Activated T-cell treated with anti-CD3 and anti-CD28 coated beads, Interleukin-2, amount 50 U/mL, for 72 hours (primary cell): Measurements from ENCODE around the gene WNT2B. TPM values are rescaled to one million over a fixed set of nuclear protein-coding genes. Genes with fewer than 3 reads are reported as not detected.

Experiments used
- ATAC-seq, 2 donors: fragments of 150-1000 bp; cut with Tn5 transposase; replicated peaks in 1 of 2; 2 replicates each; pipeline ENCODE4 v1.10.0; 2021; ENCODE audit warnings: moderate library complexity in 2 of 2, mild to moderate bottlenecking in 1 of 2
- DNase-seq, 2 donors: peaks; one replicate each; pipeline ENCODE4 v3.0.0; 2021 to 2022; ENCODE audit warnings: mixed read lengths in 1 of 2
- H3K27ac Mint-ChIP-seq: one replicate; pipeline ENCODE4 v1.8.0; 2022; ENCODE audit warnings: mild to moderate bottlenecking, moderate library complexity, mixed read lengths
- H3K27me3 Mint-ChIP-seq: one replicate; pipeline ENCODE4 v1.8.0; 2022; ENCODE audit warnings: low read depth, mixed read lengths
- H3K36me3 Mint-ChIP-seq, 2 donors: one replicate each; pipeline ENCODE4 v1.8.0; 2022; ENCODE audit warnings: mixed read lengths in 2 of 2, mild to moderate bottlenecking in 1 of 2; ENCODE audit not compliant: insufficient read depth in 2 of 2
- H3K4me1 Mint-ChIP-seq: one replicate; pipeline ENCODE4 v1.8.0; 2022; ENCODE audit warnings: low read depth, mixed read lengths
- H3K4me3 Mint-ChIP-seq, 2 donors: one replicate each; pipeline ENCODE4 v1.8.0; 2022; ENCODE audit warnings: mild to moderate bottlenecking in 2 of 2, mixed read lengths in 2 of 2, moderate library complexity in 2 of 2
- H3K9me3 Mint-ChIP-seq, 2 donors: one replicate each; pipeline ENCODE4 v1.8.0; 2022; ENCODE audit warnings: mixed read lengths in 2 of 2
- total RNA-seq, 2 donors: library from RNA; stranded (reverse); gene quantifications; one replicate each; pipeline ENCODE4 v1.2.3, GENCODE V29; 2022

Gene WNT2B
- total RNA-seq, 2 donors from 2014 or later = 0.29 to 0.53 TPM

DNA sequence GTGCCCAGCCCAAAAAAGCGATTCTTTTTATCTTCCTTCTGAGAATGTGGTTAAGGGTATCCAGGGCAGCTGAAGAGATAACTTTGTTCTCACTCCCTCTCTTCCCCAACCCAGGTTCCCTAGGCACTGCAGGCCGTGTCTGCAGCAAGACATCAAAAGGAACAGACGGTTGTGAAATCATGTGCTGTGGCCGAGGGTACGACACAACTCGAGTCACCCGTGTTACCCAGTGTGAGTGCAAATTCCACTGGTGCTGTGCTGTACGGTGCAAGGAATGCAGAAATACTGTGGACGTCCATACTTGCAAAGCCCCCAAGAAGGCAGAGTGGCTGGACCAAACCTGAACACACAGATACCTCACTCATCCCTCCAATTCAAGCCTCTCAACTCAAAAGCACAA lies 11.4 kb downstream of the WNT2B start:
- Mint-ChIP-seq H3K4me3 (no peak overlapping the region), H3K4me1 (no peaks in the 10 kb centered on the region), H3K9me3 (no peaks in the 10 kb centered on the region), H3K36me3 (no peaks in the 10 kb centered on the region), H3K27me3 (no peaks in the 10 kb centered on the region), H3K27ac (no peak overlapping the region)
- no peak for ATAC-seq
- no peak for DNase-seq

GRCh38 chr1:112522621-112523020 lies 13.9 kb downstream of the WNT2B start:
- ATAC-seq = no peak
- H3K36me3 Mint-ChIP-seq = no peaks in the 10 kb centered on the region
- no peaks in the 10 kb centered on the region for H3K4me1 Mint-ChIP-seq
- DNase-seq = no peak
- no peak overlapping the region for H3K4me3 Mint-ChIP-seq
- H3K27ac Mint-ChIP-seq = no peak overlapping the region
- no peaks in the 10 kb centered on the region for H3K9me3 Mint-ChIP-seq
- H3K27me3 Mint-ChIP-seq = no peaks in the 10 kb centered on the region

DNA sequence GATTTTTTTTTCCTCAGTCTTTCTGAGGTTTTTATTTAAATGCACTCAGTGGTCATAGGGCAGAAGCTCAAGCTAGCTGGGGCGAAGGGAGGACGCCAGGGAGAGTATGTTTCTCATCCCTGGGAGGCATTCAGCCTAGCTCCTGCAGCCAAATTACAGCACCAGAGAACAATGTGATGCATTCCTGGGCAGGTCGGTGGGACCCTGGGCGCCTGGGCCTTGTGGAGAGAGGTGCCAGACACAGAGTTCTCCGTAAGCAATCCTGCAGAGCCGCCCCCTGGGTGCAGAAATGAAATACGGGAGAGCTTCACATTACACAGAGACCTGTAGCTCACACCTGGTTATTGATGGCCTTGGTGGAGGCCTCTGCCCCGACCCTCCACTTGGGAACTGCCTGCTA lies 15.5 kb downstream of the WNT2B start:
- no peaks in the 10 kb centered on the region for H3K9me3 Mint-ChIP-seq
- ATAC-seq = no peak
- H3K4me1 Mint-ChIP-seq = no peaks in the 10 kb centered on the region
- no peaks in the 10 kb centered on the region for H3K36me3 Mint-ChIP-seq
- DNase-seq = no peak
- H3K27me3 Mint-ChIP-seq = no peaks in the 10 kb centered on the region
- H3K27ac Mint-ChIP-seq = no peak overlapping the region
- H3K4me3 Mint-ChIP-seq = no peak overlapping the region

DNA sequence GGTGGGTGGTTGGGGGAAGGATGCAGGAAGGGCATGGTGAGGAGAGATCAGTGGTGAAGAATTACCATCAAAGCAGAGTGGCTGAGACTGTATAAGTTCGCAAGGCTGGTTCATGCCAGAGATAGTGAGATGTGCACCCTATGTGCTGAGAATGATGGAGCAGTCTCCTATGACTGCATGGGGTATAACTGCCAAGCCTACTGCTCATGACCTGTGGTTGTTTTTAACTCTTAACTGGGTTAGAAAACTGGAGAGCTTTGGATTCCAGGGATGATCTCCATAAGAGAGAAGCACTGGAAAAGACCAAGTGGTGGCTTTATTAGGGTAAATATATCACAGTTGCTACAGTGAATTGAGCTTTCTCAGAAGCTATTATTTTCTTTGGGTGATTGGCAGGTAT lies 16.2 kb downstream of the WNT2B start:
- DNase-seq (no peak), ATAC-seq (no peak)
- Mint-ChIP-seq H3K4me1 (no peaks in the 10 kb centered on the region), H3K9me3 (no peaks in the 10 kb centered on the region), H3K27ac (no peak overlapping the region), H3K27me3 (no peaks in the 10 kb centered on the region), H3K36me3 (no peaks in the 10 kb centered on the region), H3K4me3 (no peak overlapping the region)

GRCh38 chr1:112527266-112528010 lies 18.7 kb downstream of the WNT2B start:
- H3K9me3 Mint-ChIP-seq = no peaks in the 10 kb centered on the region

GRCh38 chr1:112528076-112528475 lies 19.3 kb downstream of the WNT2B start:
- ATAC-seq (no peak), DNase-seq (no peak)
- Mint-ChIP-seq H3K27me3 (no peaks in the 10 kb centered on the region), H3K4me3 (no peak overlapping the region), H3K4me1 (no peaks in the 10 kb centered on the region), H3K27ac (no peak overlapping the region), H3K36me3 (no peaks in the 10 kb centered on the region), H3K9me3 (no peaks in the 10 kb centered on the region)

More at GRCh38 chr1:112527266-112528010, 18.7 kb downstream of the WNT2B start:
- Mint-ChIP-seq H3K4me1 (no peaks in the 10 kb centered on the region), H3K27me3 (no peaks in the 10 kb centered on the region), H3K36me3 (no peaks in the 10 kb centered on the region), H3K4me3 (no peak overlapping the region), H3K27ac (no peak overlapping the region)
- no peak for ATAC-seq
- no peak for DNase-seq

GRCh38 chr1:112529301-112529700 lies 20.5 kb downstream of the WNT2B start:
- Mint-ChIP-seq H3K27me3 (no peaks in the 10 kb centered on the region), H3K9me3 (no peaks in the 10 kb centered on the region), H3K36me3 (no peaks in the 10 kb centered on the region), H3K4me3 (no peak overlapping the region), H3K27ac (no peak overlapping the region), H3K4me1 (no peaks in the 10 kb centered on the region)
- no peak for DNase-seq
- no peak for ATAC-seq

DNA sequence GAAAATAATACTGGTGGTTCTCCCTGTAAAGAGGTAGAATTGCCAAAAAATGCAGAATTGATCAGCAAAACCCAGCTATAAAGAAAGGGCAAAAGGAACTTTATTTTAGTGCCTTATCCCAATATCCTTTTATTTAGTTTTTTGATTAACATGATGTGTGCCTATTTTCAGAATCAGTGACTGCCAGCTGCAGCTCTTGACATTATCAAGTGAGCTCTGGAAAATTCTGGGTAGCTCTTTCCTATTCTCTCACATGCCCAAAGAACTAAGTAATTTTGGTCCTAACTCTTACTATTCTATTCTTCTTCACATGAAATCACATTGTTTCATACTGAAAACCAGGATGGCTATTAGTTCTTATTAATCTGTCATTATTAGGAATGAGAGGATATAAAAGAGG lies 22.1 kb downstream of the WNT2B start:
- Mint-ChIP-seq H3K36me3 (no peaks in the 10 kb centered on the region), H3K27me3 (no peaks in the 10 kb centered on the region), H3K4me3 (no peak overlapping the region), H3K9me3 (no peaks in the 10 kb centered on the region), H3K4me1 (no peaks in the 10 kb centered on the region), H3K27ac (no peak overlapping the region)
- ATAC-seq = no peak
- DNase-seq = no peak

DNA sequence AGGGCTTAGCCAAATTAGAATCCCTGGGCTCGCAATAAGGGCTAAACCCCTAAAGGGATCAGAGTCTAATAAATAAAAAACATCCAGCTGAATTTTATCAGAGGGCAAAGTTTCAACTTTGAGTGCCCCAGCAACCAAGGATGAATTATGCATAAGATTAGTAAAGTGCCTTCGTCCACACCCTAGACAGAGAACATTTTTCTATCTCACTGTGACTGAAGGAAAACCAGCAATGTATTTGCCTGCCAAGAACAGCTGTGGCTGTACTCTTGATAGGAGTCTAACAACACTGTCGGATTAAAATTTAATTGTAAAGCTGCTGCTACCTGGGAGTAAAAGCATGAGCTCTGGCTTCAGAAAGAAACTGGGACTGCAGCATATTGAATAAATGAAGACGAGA lies 23.3 kb downstream of the WNT2B start:
- Mint-ChIP-seq H3K27me3 (no peaks in the 10 kb centered on the region), H3K4me1 (no peaks in the 10 kb centered on the region), H3K4me3 (no peak overlapping the region), H3K9me3 (no peaks in the 10 kb centered on the region), H3K27ac (no peak overlapping the region), H3K36me3 (no peaks in the 10 kb centered on the region)
- no peak for DNase-seq
- no peak for ATAC-seq

GRCh38 chr1:112533029-112533428 lies 24.3 kb downstream of the WNT2B start:
- no peak overlapping the region for H3K27ac Mint-ChIP-seq
- no peak overlapping the region for H3K4me3 Mint-ChIP-seq
- H3K9me3 Mint-ChIP-seq = no peaks in the 10 kb centered on the region
- no peaks in the 10 kb centered on the region for H3K27me3 Mint-ChIP-seq
- DNase-seq = no peak
- no peaks in the 10 kb centered on the region for H3K4me1 Mint-ChIP-seq
- ATAC-seq = no peak
- H3K36me3 Mint-ChIP-seq = no peaks in the 10 kb centered on the region

DNA sequence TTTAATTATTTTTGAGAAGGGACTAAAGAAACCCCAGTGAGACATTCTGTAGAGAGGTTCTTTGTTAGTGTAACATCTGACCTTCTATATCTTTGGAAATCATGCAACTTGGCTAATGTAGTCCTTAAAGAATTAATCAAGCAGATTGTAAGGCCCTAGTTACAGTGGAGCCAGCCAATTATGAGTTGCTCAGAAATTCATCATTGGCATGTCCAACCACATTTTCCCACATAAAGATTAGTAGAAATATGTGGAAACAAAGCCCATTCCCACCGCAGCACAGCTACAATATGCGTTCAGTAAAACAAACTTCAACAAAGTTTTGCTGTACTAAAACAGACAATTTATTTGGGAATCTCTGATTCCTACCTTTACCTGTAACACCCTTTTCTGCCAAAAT lies 27.8 kb downstream of the WNT2B start:
- H3K36me3 Mint-ChIP-seq = no peaks in the 10 kb centered on the region
- no peaks in the 10 kb centered on the region for H3K4me1 Mint-ChIP-seq
- DNase-seq = no peak
- ATAC-seq = no peak
- no peaks in the 10 kb centered on the region for H3K9me3 Mint-ChIP-seq
- no peak overlapping the region for H3K27ac Mint-ChIP-seq
- H3K27me3 Mint-ChIP-seq = no peaks in the 10 kb centered on the region
- H3K4me3 Mint-ChIP-seq = no peak overlapping the region

DNA sequence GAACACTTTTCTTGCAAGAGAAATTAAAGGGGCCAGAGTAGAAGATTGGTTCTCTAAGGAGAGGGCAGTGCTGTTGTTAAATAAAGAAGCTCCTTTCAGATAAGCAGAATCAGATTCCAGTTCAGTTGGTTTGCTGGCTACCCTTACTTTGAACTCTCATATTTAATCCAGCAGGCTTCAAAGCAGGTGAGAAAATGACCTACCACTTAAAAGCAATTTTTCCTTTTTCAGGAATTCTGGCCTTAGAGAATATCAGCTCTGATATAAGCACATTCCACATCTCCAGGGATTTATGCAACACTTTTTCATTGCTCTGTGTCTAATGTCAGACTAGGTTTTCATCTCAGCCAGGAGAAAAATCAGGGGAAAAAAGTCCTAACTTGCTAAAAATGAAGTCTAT lies 28.7 kb downstream of the WNT2B start:
- Mint-ChIP-seq H3K27ac (no peak overlapping the region), H3K36me3 (no peaks in the 10 kb centered on the region), H3K27me3 (no peaks in the 10 kb centered on the region), H3K9me3 (no peaks in the 10 kb centered on the region), H3K4me1 (no peaks in the 10 kb centered on the region), H3K4me3 (no peak overlapping the region)
- DNase-seq (no peak), ATAC-seq (no peak)

- no peak for ATAC-seq
- Mint-ChIP-seq H3K27ac (no peak overlapping the region), H3K4me3 (no peak overlapping the region), H3K4me1 (no peaks in the 10 kb centered on the region), H3K36me3 (no peaks in the 10 kb centered on the region), H3K9me3 (no peaks in the 10 kb centered on the region), H3K27me3 (no peaks in the 10 kb centered on the region)
- no peak for DNase-seq
Measured at GRCh38 chr1:112538883-112539282, 30.1 kb downstream of the WNT2B start.

GRCh38 chr1:112540226-112540794 lies 31.5 kb downstream of the WNT2B start:
- no peaks in the 10 kb centered on the region for H3K4me1 Mint-ChIP-seq
- ATAC-seq = no peak
- H3K27ac Mint-ChIP-seq = no peak overlapping the region
- no peak for DNase-seq
- no peaks in the 10 kb centered on the region for H3K27me3 Mint-ChIP-seq
- H3K9me3 Mint-ChIP-seq = no peaks in the 10 kb centered on the region
- H3K36me3 Mint-ChIP-seq = no peaks in the 10 kb centered on the region
- H3K4me3 Mint-ChIP-seq = no peak overlapping the region
